Measurements from ENCODE around the gene PRR20D. TPM values are rescaled to one million over a fixed set of nuclear protein-coding genes. Genes with fewer than 3 reads are reported as not detected.

PRR20D gene
- total and polyA plus RNA-seq, 2 of the 13 experiments (the other 11 are each of a cell fraction or from before 2014, with no cell fraction given), result not detected

GRCh38 chr13:57114945-57115344 is 45.5 kb upstream of the PRR20D start (continued):
- TF ChIP-seq REXO4 (CRISPR knock-in tag; IDR thresholded peaks at IDR 0.05; ENCODE audit: borderline replicate concordance) (no peak), TCF7 (IDR thresholded peaks at IDR 0.05; ENCODE audit: low read depth) (no peak), ZNF274 (CRISPR knock-in tag; IDR thresholded peaks at IDR 0.05) (no peak)

- no peak overlapping the region for H3K9ac ChIP-seq (ENCODE audit: insufficient read depth, low read depth, low read length)
- WGBS (ENCODE audit: low lambda C conversion rate), result 21% methylated on average over 1 of the region's 1 CpG
- TF ChIP-seq ZNF850 (CRISPR knock-in tag; conservative IDR thresholded peaks at IDR 0.05) (no peak), MYPOP (CRISPR knock-in tag; IDR thresholded peaks at IDR 0.05) (no peak), NR3C1 (CRISPR knock-in tag; IDR thresholded peaks at IDR 0.05) (no peak), ZNF83 (CRISPR knock-in tag; IDR thresholded peaks at IDR 0.05; ENCODE audit: borderline replicate concordance) (no peak), ZFP1 (CRISPR knock-in tag; IDR thresholded peaks at IDR 0.05) (no peak), DDIT3 (CRISPR knock-in tag; IDR thresholded peaks at IDR 0.05) (no peak)
- intact Hi-C loops (cut with micrococcal nuclease; ENCODE audit: unreplicated experiment), result no loop called here
- ATAC-seq (no peak), FAIRE-seq (no peak), DNase-seq (ENCODE audit: low spot score) (no peak)
- no peak overlapping the region for H3K4me3 ChIP-seq (replicated peaks in 1 of 3; ENCODE audit: insufficient read depth in 1 of 3, low read depth in 2 of 3, low read length in 3 of 3)
- peaks cover 57% of the 10 kb centered on the region for H3K9me3 ChIP-seq (ENCODE audit: low read length)
- ChIA-PET CTCF (ENCODE audit: low intra/inter-chr PET ratio, low total read pairs) (no interaction called here), POLR2A (no interaction called here)
- no peaks in the 10 kb centered on the region for H3K4me1 ChIP-seq (ENCODE audit: insufficient read depth, low read length)
- BruUV-seq (replicated peaks), result no TSS peak
- no peaks in the 10 kb centered on the region for H4K20me1 ChIP-seq (ENCODE audit: insufficient read depth, low read length)
- H3K4me2 ChIP-seq (ENCODE audit: low read depth, low read length), result no peak overlapping the region
- H3K79me2 ChIP-seq (ENCODE audit: insufficient read depth, low read length), result no peaks in the 10 kb centered on the region
- no peaks in the 10 kb centered on the region for H3K27me3 ChIP-seq (ENCODE audit: control insufficient read depth in 1 of 2, insufficient read depth in 2 of 2, low read length in 2 of 2)
- in situ Hi-C loops (cut with HindIII; ENCODE audit: extremely low pct_ligation_motif_present, low pct_unique_long_range_greater_than_20kb), result loop anchor here (25.0 kb wide), 1 partner anchor 89 kb away; no protein-coding TSS in a partner anchor
- no peaks in the 10 kb centered on the region for H3K36me3 ChIP-seq (replicated peaks in 1 of 2; ENCODE audit: control insufficient read depth in 1 of 2, insufficient read depth in 2 of 2, low read length in 2 of 2)
- no peak overlapping the region for H2AFZ ChIP-seq (ENCODE audit: low read length)
- no peak overlapping the region for H3K27ac ChIP-seq (ENCODE audit: extremely low read length, insufficient read depth, low read length)
These were observed 36.8 kb upstream of the PRR20D start for GRCh38 chr13:57123681-57124080.

Data from HepG2 (cell line).